Body of pancreas (tissue), 4 donors: ENCODE measurements around the gene MAPK10.

Source experiments
- CTCF ChIP-seq, 7 experiments: fragments of 450-650 bp in 4 of 7; fragments of 200-600 bp in 3 of 7; sonication (generic) in 3 of 7; IDR thresholded peaks; one replicate each; pipeline ENCODE4 v1.5.1; 2016 to 2019; ENCODE audit warnings: antibody characterized with exemption in 7 of 7
- POLR2A ChIP-seq, 3 donors: fragments of 450-650 bp; IDR thresholded peaks; one replicate each; pipeline ENCODE4 v1.6.1; 2016; ENCODE audit warnings: antibody characterized with exemption in 3 of 3, mild to moderate bottlenecking in 2 of 3

GRCh38 chr4:86026720-86027119 is 333.1 kb downstream of the MAPK10 start:
- TF ChIP-seq CTCF (IDR thresholded peaks at IDR 0.05) (no peak), POLR2A (IDR thresholded peaks at IDR 0.05) (no peak)
